HEK293 (cell line): ENCODE results near the gene OR4D11.
A peak's percentile ranks its signal among the peaks of the same experiment; 100 is the strongest.

ENCODE experiments used
- GLIS2 ChIP-seq: fragments of 450-650 bp; formaldehyde crosslinking; IDR thresholded peaks from 2 replicates; pipeline ENCODE4 v1.5.1; 2016; ENCODE audit warnings: missing biosample characterization, missing genetic modification characterization
- HOXC10 ChIP-seq: sonication (generic); formaldehyde crosslinking; IDR thresholded peaks from 2 replicates; pipeline ENCODE4 v1.8.1; 2023; ENCODE audit warnings: mild to moderate bottlenecking, missing genetic modification reagents
- KLF16 ChIP-seq: fragments of 450-650 bp; formaldehyde crosslinking; IDR thresholded peaks from 2 replicates; pipeline ENCODE4 v1.5.1; 2017; ENCODE audit warnings: missing biosample characterization, missing genetic modification characterization
- KLF9 ChIP-seq: fragments of 450-650 bp; formaldehyde crosslinking; IDR thresholded peaks from 2 replicates; pipeline ENCODE4 v1.5.1; 2016; ENCODE audit warnings: missing biosample characterization, missing genetic modification characterization, low read depth
- PRDM10 ChIP-seq: fragments of 450-650 bp; formaldehyde crosslinking; IDR thresholded peaks from 2 replicates; pipeline ENCODE4 v1.5.1; 2016; ENCODE audit warnings: missing biosample characterization, missing genetic modification characterization
- SETDB1 ChIP-seq: IDR thresholded peaks from one replicate; pipeline ENCODE4 v1.6.1; 2017; ENCODE audit warnings: mild to moderate bottlenecking, low read length, moderate library complexity, mixed read lengths; ENCODE audit not compliant: insufficient read length
- ZIC2 ChIP-seq: fragments of 450-650 bp; formaldehyde crosslinking; IDR thresholded peaks from 2 replicates; pipeline ENCODE4 v1.5.1; 2016; ENCODE audit warnings: missing biosample characterization, missing genetic modification characterization
- ZNF114 ChIP-seq: fragments of 450-650 bp; formaldehyde crosslinking; IDR thresholded peaks from 2 replicates; pipeline ENCODE4 v1.5.0; 2017; ENCODE audit warnings: missing biosample characterization, missing genetic modification characterization
- ZNF155 ChIP-seq: fragments of 450-650 bp; formaldehyde crosslinking; IDR thresholded peaks from 2 replicates; pipeline ENCODE4 v1.5.1; 2016; ENCODE audit warnings: missing biosample characterization, missing genetic modification characterization
- ZNF2 ChIP-seq: fragments of 450-650 bp; formaldehyde crosslinking; IDR thresholded peaks from 2 replicates; pipeline ENCODE4 v1.5.1; 2016; ENCODE audit warnings: missing biosample characterization, missing genetic modification characterization
- ZNF211 ChIP-seq: fragments of 450-650 bp; formaldehyde crosslinking; IDR thresholded peaks from 2 replicates; pipeline ENCODE4 v1.5.1; 2016; ENCODE audit warnings: low read depth, missing biosample characterization, missing genetic modification characterization
- ZNF239 ChIP-seq: fragments of 450-650 bp; formaldehyde crosslinking; IDR thresholded peaks from 2 replicates; pipeline ENCODE4 v1.5.1; 2016; ENCODE audit warnings: missing biosample characterization, missing genetic modification characterization
- ZNF292 ChIP-seq: fragments of 450-650 bp; formaldehyde crosslinking; IDR thresholded peaks from 2 replicates; pipeline ENCODE4 v1.5.1; 2016; ENCODE audit warnings: low read depth, missing biosample characterization, missing genetic modification characterization, borderline replicate concordance
- ZNF324 ChIP-seq: fragments of 450-650 bp; formaldehyde crosslinking; IDR thresholded peaks from 2 replicates; pipeline ENCODE4 v1.5.1; 2016; ENCODE audit warnings: missing biosample characterization, missing genetic modification characterization
- ZNF341 ChIP-seq: fragments of 450-650 bp; formaldehyde crosslinking; IDR thresholded peaks from 2 replicates; pipeline ENCODE4; 2016; ENCODE audit warnings: low read depth, missing biosample characterization, missing genetic modification characterization
- ZNF354C ChIP-seq: fragments of 450-650 bp; formaldehyde crosslinking; IDR thresholded peaks from 2 replicates; pipeline ENCODE4 v1.5.1; 2016; ENCODE audit warnings: missing biosample characterization, missing genetic modification characterization, low read depth, borderline replicate concordance
- ZNF366 ChIP-seq: fragments of 450-650 bp; formaldehyde crosslinking; conservative IDR thresholded peaks from 2 replicates; pipeline ENCODE4 v1.5.1; 2016; ENCODE audit warnings: missing biosample characterization, missing genetic modification characterization
- ZNF423 ChIP-seq: fragments of 450-650 bp; formaldehyde crosslinking; IDR thresholded peaks from 2 replicates; pipeline ENCODE4 v1.5.1; 2016; ENCODE audit warnings: missing biosample characterization, missing genetic modification characterization
- ZNF426 ChIP-seq: fragments of 450-650 bp; formaldehyde crosslinking; IDR thresholded peaks from 2 replicates; pipeline ENCODE4 v1.5.1; 2017; ENCODE audit warnings: missing biosample characterization, missing genetic modification characterization, mild to moderate bottlenecking, inconsistent platforms, moderate library complexity
- ZNF544 ChIP-seq: fragments of 450-650 bp; formaldehyde crosslinking; IDR thresholded peaks from 2 replicates; pipeline ENCODE4 v1.5.0; 2017; ENCODE audit warnings: missing biosample characterization, missing genetic modification characterization
- ZNF548 ChIP-seq: fragments of 450-650 bp; formaldehyde crosslinking; IDR thresholded peaks from 2 replicates; pipeline ENCODE4 v1.5.1; 2016; ENCODE audit warnings: missing biosample characterization, missing genetic modification characterization
- ZNF580 ChIP-seq: fragments of 450-650 bp; formaldehyde crosslinking; IDR thresholded peaks from 2 replicates; pipeline ENCODE4 v1.5.1; 2016; ENCODE audit warnings: missing biosample characterization, missing genetic modification characterization
- ZNF629 ChIP-seq: fragments of 450-650 bp; formaldehyde crosslinking; IDR thresholded peaks from 2 replicates; pipeline ENCODE4 v1.5.1; 2017; ENCODE audit warnings: missing biosample characterization, missing genetic modification characterization
- ZNF639 ChIP-seq: fragments of 450-650 bp; formaldehyde crosslinking; IDR thresholded peaks from 2 replicates; pipeline ENCODE4 v1.5.1; 2016; ENCODE audit warnings: missing biosample characterization, missing genetic modification characterization
- ZNF654 ChIP-seq: fragments of 450-650 bp; formaldehyde crosslinking; IDR thresholded peaks from 2 replicates; pipeline ENCODE4 v1.5.1; 2016; ENCODE audit warnings: low read depth, missing biosample characterization, missing genetic modification characterization
- ZNF664 ChIP-seq: fragments of 450-650 bp; formaldehyde crosslinking; IDR thresholded peaks from 2 replicates; pipeline ENCODE4 v1.5.1; 2016; ENCODE audit warnings: missing biosample characterization, missing genetic modification characterization
- ZNF707 ChIP-seq: fragments of 450-650 bp; formaldehyde crosslinking; IDR thresholded peaks from 2 replicates; pipeline ENCODE4 v1.5.1; 2016; ENCODE audit warnings: missing biosample characterization, missing genetic modification characterization
- ZNF777 ChIP-seq: fragments of 450-650 bp; formaldehyde crosslinking; IDR thresholded peaks from 2 replicates; pipeline ENCODE4 v1.5.1; 2017; ENCODE audit warnings: missing biosample characterization, missing genetic modification characterization, borderline replicate concordance
- ZSCAN16 ChIP-seq: fragments of 450-650 bp; formaldehyde crosslinking; IDR thresholded peaks from 2 replicates; pipeline ENCODE4 v1.5.1; 2016; ENCODE audit warnings: missing biosample characterization, missing genetic modification characterization
- ZSCAN30 ChIP-seq: fragments of 450-650 bp; IDR thresholded peaks from 2 replicates; pipeline ENCODE4 v1.5.1; 2018; ENCODE audit warnings: missing biosample characterization, mild to moderate bottlenecking, missing genetic modification characterization, moderate library complexity
- TF ChIP-seq, protein P1 (sequence below): fragments of 450-650 bp; formaldehyde crosslinking; IDR thresholded peaks from 2 replicates; pipeline ENCODE4 v1.5.1; 2016; ENCODE audit warnings: missing biosample characterization, missing genetic modification characterization, low read depth
- TF ChIP-seq, protein P2 (sequence below): fragments of 450-650 bp; formaldehyde crosslinking; IDR thresholded peaks from 2 replicates; pipeline ENCODE4 v1.5.1; 2016; ENCODE audit warnings: missing biosample characterization, missing genetic modification characterization

The OR4D11 gene

DNA sequence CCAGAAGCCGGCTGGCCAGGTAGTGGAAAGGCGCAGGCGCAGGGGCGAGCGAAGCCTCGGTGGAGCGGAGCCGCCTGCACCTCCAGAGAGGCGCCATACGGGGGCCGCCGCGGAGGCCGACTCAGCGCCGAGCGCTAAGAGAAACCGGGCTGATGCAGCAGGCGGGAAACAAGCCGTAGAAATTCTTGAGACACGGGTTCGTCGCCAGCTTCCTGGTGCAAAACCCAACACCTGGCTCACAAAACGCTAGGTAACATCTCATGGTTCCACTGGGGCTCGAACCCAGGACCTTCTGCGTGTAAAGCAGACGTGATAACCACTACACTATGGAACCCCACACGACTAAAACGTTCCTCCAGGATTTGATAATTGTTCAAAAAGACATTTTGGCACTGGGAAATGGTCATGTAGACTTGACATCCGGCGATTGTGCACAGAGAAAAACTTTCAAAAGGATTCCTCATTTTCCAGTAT lies 47.0 kb downstream of the OR4D11 start (continued):
- TF ChIP-seq ZNF366 (tag by site-specific recombination) (no peak), ZNF324 (tag by site-specific recombination) (peak; percentile 79; the same call in 1 of the 2 replicates), KLF9 (tag by site-specific recombination) (no peak), ZNF239 (no peak; the same call in 1 of the 2 replicates), KLF16 (tag by site-specific recombination) (no peak; the same call in 1 of the 2 replicates), SETDB1 (no peak), ZNF654 (tag by site-specific recombination) (no peak), ZNF426 (no peak), ZNF664 (tag by site-specific recombination) (peak; percentile 35), ZNF341 (tag by site-specific recombination) (peak; percentile 43; the same call in 1 of the 2 replicates), ZNF354C (tag by site-specific recombination) (no peak), ZNF639 (peak; percentile 17; the same call in 1 of the 2 replicates), ZNF114 (tag by site-specific recombination) (no peak), ZNF707 (peak; percentile 58; the same call in 1 of the 2 replicates), ZNF580 (tag by site-specific recombination) (no peak), ZSCAN30 (tag by site-specific recombination) (peak; percentile 96), HOXC10 (CRISPR knock-in tag) (no peak), ZNF292 (tag by site-specific recombination) (no peak), ZNF777 (tag by site-specific recombination) (no peak), ZNF544 (tag by site-specific recombination) (peak; percentile 74), ZSCAN16 (tag by site-specific recombination) (peak; percentile 54; the same call in 1 of the 2 replicates), ZNF155 (tag by site-specific recombination) (no peak), PRDM10 (tag by site-specific recombination) (peak; percentile 52; the same call in 1 of the 2 replicates), ZIC2 (no peak), ZNF548 (0 out of 2 replicates have a peak, but pooled peaks have one; percentile 62), ZNF211 (tag by site-specific recombination) (no peak), ZNF2 (tag by site-specific recombination) (peak; percentile 69), ZNF423 (no peak), ZNF629 (peak; percentile 74), GLIS2 (tag by site-specific recombination) (peak; percentile 64; the same call in 1 of the 2 replicates)
- TF ChIP-seq, protein P1, sequence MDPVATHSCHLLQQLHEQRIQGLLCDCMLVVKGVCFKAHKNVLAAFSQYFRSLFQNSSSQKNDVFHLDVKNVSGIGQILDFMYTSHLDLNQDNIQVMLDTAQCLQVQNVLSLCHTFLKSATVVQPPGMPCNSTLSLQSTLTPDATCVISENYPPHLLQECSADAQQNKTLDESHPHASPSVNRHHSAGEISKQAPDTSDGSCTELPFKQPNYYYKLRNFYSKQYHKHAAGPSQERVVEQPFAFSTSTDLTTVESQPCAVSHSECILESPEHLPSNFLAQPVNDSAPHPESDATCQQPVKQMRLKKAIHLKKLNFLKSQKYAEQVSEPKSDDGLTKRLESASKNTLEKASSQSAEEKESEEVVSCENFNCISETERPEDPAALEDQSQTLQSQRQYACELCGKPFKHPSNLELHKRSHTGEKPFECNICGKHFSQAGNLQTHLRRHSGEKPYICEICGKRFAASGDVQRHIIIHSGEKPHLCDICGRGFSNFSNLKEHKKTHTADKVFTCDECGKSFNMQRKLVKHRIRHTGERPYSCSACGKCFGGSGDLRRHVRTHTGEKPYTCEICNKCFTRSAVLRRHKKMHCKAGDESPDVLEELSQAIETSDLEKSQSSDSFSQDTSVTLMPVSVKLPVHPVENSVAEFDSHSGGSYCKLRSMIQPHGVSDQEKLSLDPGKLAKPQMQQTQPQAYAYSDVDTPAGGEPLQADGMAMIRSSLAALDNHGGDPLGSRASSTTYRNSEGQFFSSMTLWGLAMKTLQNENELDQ (tag by site-specific recombination): no peak
- TF ChIP-seq, protein P2, sequence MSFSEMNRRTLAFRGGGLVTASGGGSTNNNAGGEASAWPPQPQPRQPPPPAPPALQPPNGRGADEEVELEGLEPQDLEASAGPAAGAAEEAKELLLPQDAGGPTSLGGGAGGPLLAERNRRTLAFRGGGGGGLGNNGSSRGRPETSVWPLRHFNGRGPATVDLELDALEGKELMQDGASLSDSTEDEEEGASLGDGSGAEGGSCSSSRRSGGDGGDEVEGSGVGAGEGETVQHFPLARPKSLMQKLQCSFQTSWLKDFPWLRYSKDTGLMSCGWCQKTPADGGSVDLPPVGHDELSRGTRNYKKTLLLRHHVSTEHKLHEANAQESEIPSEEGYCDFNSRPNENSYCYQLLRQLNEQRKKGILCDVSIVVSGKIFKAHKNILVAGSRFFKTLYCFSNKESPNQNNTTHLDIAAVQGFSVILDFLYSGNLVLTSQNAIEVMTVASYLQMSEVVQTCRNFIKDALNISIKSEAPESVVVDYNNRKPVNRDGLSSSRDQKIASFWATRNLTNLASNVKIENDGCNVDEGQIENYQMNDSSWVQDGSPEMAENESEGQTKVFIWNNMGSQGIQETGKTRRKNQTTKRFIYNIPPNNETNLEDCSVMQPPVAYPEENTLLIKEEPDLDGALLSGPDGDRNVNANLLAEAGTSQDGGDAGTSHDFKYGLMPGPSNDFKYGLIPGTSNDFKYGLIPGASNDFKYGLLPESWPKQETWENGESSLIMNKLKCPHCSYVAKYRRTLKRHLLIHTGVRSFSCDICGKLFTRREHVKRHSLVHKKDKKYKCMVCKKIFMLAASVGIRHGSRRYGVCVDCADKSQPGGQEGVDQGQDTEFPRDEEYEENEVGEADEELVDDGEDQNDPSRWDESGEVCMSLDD (tag by site-specific recombination): peak; percentile 75
